DND-41 (cell line): ENCODE measurements around the gene HMG20A.

Experiments
- ATAC-seq: fragments of 200-7000 bp; cut with Tn5 transposase; 3 replicates; pipeline ENCODE4 v1.9.1; 2021; ENCODE audit warnings: low read depth; ENCODE audit not compliant: insufficient read depth
- DNase-seq: peaks from one replicate; pipeline ENCODE4 v3.0.0-alpha.2; 2020
- H2AFZ ChIP-seq: 2 replicates; pipeline ENCODE4 v1.6.0; 2012; ENCODE audit warnings: low read depth, low read length
- H3K27ac ChIP-seq: 2 replicates; pipeline ENCODE4 v1.5.1; 2012; ENCODE audit warnings: low read length, inconsistent platforms
- H3K27me3 ChIP-seq: fragments of 200-600 bp; sonication (generic); 2 replicates; pipeline ENCODE4 v1.6.0; 2012; ENCODE audit warnings: low read length, mild to moderate bottlenecking, inconsistent platforms; ENCODE audit not compliant: insufficient read depth, poor library complexity
- H3K36me3 ChIP-seq: 2 replicates; pipeline ENCODE4 v1.5.1; 2012; ENCODE audit warnings: low read length, inconsistent platforms; ENCODE audit not compliant: insufficient read depth
- H3K4me1 ChIP-seq: 2 replicates; pipeline ENCODE4 v1.5.1; 2012; ENCODE audit warnings: mild to moderate bottlenecking, low read length; ENCODE audit not compliant: insufficient read depth
- H3K4me2 ChIP-seq: 2 replicates; pipeline ENCODE4 v1.6.0; 2012; ENCODE audit warnings: mild to moderate bottlenecking, moderate library complexity, low read length, inconsistent platforms; ENCODE audit not compliant: insufficient read depth
- H3K4me3 ChIP-seq, 2 experiments: fragments of 200-600 bp in 1 of 2; shearing (Covaris generic) in 1 of 2; 2 replicates each; pipeline ENCODE4 v1.5.1; 2012 to 2016; ENCODE audit warnings: inconsistent platforms in 2 of 2, low read length in 2 of 2, mild to moderate bottlenecking in 2 of 2, low read depth in 1 of 2, moderate library complexity in 1 of 2
- H3K79me2 ChIP-seq: 2 replicates; pipeline ENCODE4 v1.6.0; 2012; ENCODE audit warnings: low read length, inconsistent platforms; ENCODE audit not compliant: insufficient read depth
- H3K9ac ChIP-seq: 2 replicates; pipeline ENCODE4 v1.6.0; 2012; ENCODE audit warnings: low read depth, mild to moderate bottlenecking, inconsistent platforms, low read length, moderate library complexity
- H3K9me3 ChIP-seq: 2 replicates; pipeline ENCODE4 v1.5.1; 2012; ENCODE audit warnings: low read length, moderate library complexity, mild to moderate bottlenecking, inconsistent platforms; ENCODE audit not compliant: insufficient read depth, severe bottlenecking
- H4K20me1 ChIP-seq: 2 replicates; pipeline ENCODE4 v1.6.0; 2012; ENCODE audit warnings: low read length; ENCODE audit not compliant: insufficient read depth
- CTCF ChIP-seq: IDR thresholded peaks from 2 replicates; pipeline ENCODE4 v1.5.1; 2012; ENCODE audit warnings: borderline replicate concordance, low read length, moderate library complexity, mild to moderate bottlenecking; ENCODE audit not compliant: poor library complexity, severe bottlenecking; ENCODE audit errors: extremely low read depth
- EZH2 ChIP-seq: IDR thresholded peaks from 3 replicates; pipeline ENCODE4 v1.6.1; 2012; ENCODE audit warnings: borderline replicate concordance, low read depth, mild to moderate bottlenecking, moderate library complexity, low read length, inconsistent platforms; ENCODE audit not compliant: severe bottlenecking

The HMG20A gene

GRCh38 chr15:77530576-77530975 is 109.9 kb downstream of the HMG20A start:
- Histone ChIP-seq H4K20me1 (no peaks in the 10 kb centered on the region), H3K4me3 (no peak overlapping the region), H3K4me2 (no peak overlapping the region), H3K79me2 (no peaks in the 10 kb centered on the region), H3K36me3 (no peaks in the 10 kb centered on the region), H3K27me3 (no peaks in the 10 kb centered on the region), H3K4me1 (peaks cover 27% of the 10 kb centered on the region), H3K9ac (no peak overlapping the region), H3K9me3 (no peaks in the 10 kb centered on the region), H2AFZ (no peak overlapping the region), H3K27ac (no peak overlapping the region)
- TF ChIP-seq EZH2 (no peak), CTCF (no peak)
- DNase-seq (no peak), ATAC-seq (no peak)

GRCh38 chr15:77531191-77532000 is 110.7 kb downstream of the HMG20A start:
- no peak overlapping the region for H3K4me3 ChIP-seq
- H3K27me3 ChIP-seq = no peaks in the 10 kb centered on the region
- no peaks in the 10 kb centered on the region for H3K9me3 ChIP-seq
- no peak for TF ChIP-seq CTCF
- no peak for TF ChIP-seq EZH2
- no peak overlapping the region for H2AFZ ChIP-seq
- H3K9ac ChIP-seq = no peak overlapping the region
- ATAC-seq = no peak
- H4K20me1 ChIP-seq = no peaks in the 10 kb centered on the region
- H3K79me2 ChIP-seq = no peaks in the 10 kb centered on the region
- H3K27ac ChIP-seq = no peak overlapping the region
- H3K36me3 ChIP-seq = no peaks in the 10 kb centered on the region
- no peak for DNase-seq
- no peak overlapping the region for H3K4me2 ChIP-seq
- H3K4me1 ChIP-seq = peaks cover 22% of the 10 kb centered on the region

GRCh38 chr15:77532067-77532710 is 111.5 kb downstream of the HMG20A start:
- Histone ChIP-seq H3K79me2 (no peaks in the 10 kb centered on the region), H3K9me3 (no peaks in the 10 kb centered on the region), H4K20me1 (no peaks in the 10 kb centered on the region), H3K4me2 (no peak overlapping the region), H2AFZ (no peak overlapping the region), H3K4me1 (peaks cover 14% of the 10 kb centered on the region), H3K27ac (no peak overlapping the region), H3K9ac (no peak overlapping the region), H3K4me3 (no peak overlapping the region), H3K27me3 (no peaks in the 10 kb centered on the region), H3K36me3 (no peaks in the 10 kb centered on the region)
- ATAC-seq (no peak), DNase-seq (no peak)
- no peak for TF ChIP-seq CTCF
- no peak for TF ChIP-seq EZH2
